Aorta (tissue), 5 donors: ENCODE data around the gene C6orf120. TPM values are rescaled to one million over a fixed set of nuclear protein-coding genes. Genes with fewer than 3 reads are reported as not detected.

Experiments
- ATAC-seq: fragments of 200-7000 bp; cut with Tn5 transposase; one replicate; pipeline ENCODE4 v1.9.1; 2022; ENCODE audit warnings: moderate library complexity; ENCODE audit not compliant: low FRiP score
- DNase-seq, 2 donors: peaks; one replicate each; pipeline ENCODE4 v3.0.0-alpha.2; 2020
- H3K27ac ChIP-seq, 2 donors: one replicate each; pipeline ENCODE4 v1.5.1; 2013; ENCODE audit warnings: low read length in 2 of 2, mild to moderate bottlenecking in 2 of 2, moderate library complexity in 2 of 2, control low read depth in 1 of 2, inconsistent platforms in 1 of 2, low read depth in 1 of 2
- H3K27me3 ChIP-seq, 2 donors: one replicate each; pipeline ENCODE4 v1.6.1; 2013; ENCODE audit warnings: control low read depth in 1 of 2, low read length in 1 of 2, mild to moderate bottlenecking in 1 of 2, moderate library complexity in 1 of 2; ENCODE audit not compliant: insufficient read depth in 2 of 2, control insufficient read depth in 1 of 2
- H3K36me3 ChIP-seq, 2 donors: one replicate each; pipeline ENCODE4 v1.6.1; 2013; ENCODE audit warnings: control low read depth in 1 of 2, low read length in 1 of 2, mild to moderate bottlenecking in 1 of 2; ENCODE audit not compliant: insufficient read depth in 2 of 2, control insufficient read depth in 1 of 2
- H3K4me1 ChIP-seq, 2 donors: one replicate each; pipeline ENCODE4 v1.6.1; 2013; ENCODE audit warnings: low read length in 2 of 2, control low read depth in 1 of 2, mild to moderate bottlenecking in 1 of 2, moderate library complexity in 1 of 2; ENCODE audit not compliant: insufficient read depth in 2 of 2, control insufficient read depth in 1 of 2
- H3K4me3 ChIP-seq, 2 donors: one replicate each; pipeline ENCODE4 v1.5.1; 2013; ENCODE audit warnings: low read length in 2 of 2, control low read depth in 1 of 2, mild to moderate bottlenecking in 1 of 2
- H3K9me3 ChIP-seq: one replicate; pipeline ENCODE4 v1.6.1; 2013; ENCODE audit warnings: mild to moderate bottlenecking, low read length; ENCODE audit not compliant: control insufficient read depth
- WGBS, 2 donors: extraction: QIAGEN DNeasy Blood & Tissue Kit; methylation state at CpG; one replicate each; pipeline ENCODE4 v1.1.7; 2013; 5-methylcytosine and 5-hydroxymethylcytosine counted together
- intact Hi-C, 2 donors: fragments of 100-400 bp; cut with DNase I; formaldehyde crosslinking; loops; one replicate each; pipeline versions ENCODE4 v1.14.2 to v1.15.0; 2022
- polyA plus RNA-seq, 2 donors: library from polyadenylated mRNA; stranded (reverse); fragments of 200-250 nt; gene quantifications; one replicate each; pipeline ENCODE4 v1.2.3, GENCODE V29; 2013
- total RNA-seq, 2 donors: library from RNA; stranded (reverse); fragmentation: NEBNext Ultra II Directional; extraction: Animal tissue kit (Norgen Biotek cat#: 25700); gene quantifications; one replicate each; pipeline ENCODE4 v1.2.1, GENCODE V29; 2021
- donor health status: healthy with polysubstance abuse.
- donor health status: Bipolar disorder and iron deficiency.
- donor health status: DM: no; HTN: no; CAD: no.
- donor health status: DM: no; HTN: no; CAD: no.
- donor health status: DM: yes; HTN: yes; CAD: no.

Gene C6orf120
- total and polyA plus RNA-seq, 4 donors, result 7.9 to 20.6 (median 13.6) TPM

DNA sequence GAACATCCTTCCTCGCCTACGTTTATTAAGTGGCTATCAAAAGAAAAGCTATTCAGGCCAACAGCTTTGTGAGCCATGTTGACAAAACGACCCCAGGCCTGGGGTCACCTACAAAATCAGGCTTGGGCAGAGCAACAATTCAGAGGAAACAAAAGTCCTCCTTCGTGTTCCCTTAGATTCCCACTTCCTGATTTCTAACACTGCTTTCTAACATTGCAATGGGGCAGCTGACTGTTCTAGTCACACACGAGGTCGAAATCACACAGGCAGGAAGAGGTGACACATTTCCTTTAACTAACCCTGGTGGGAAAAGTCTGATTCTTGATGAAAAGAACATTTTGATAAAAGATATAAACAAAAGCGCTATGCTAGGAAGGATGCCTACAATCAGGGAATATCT lies 32.0 kb upstream of the C6orf120 start:
- no peak for DNase-seq
- H3K27ac ChIP-seq, result no peak overlapping the region
- no peaks in the 10 kb centered on the region for H3K4me1 ChIP-seq
- 65 to 70% methylated on average over 7 of the region's 7 CpGs for WGBS, 2 donors
- H3K27me3 ChIP-seq, result no peaks in the 10 kb centered on the region
- H3K4me3 ChIP-seq, result no peak overlapping the region
- intact Hi-C loops, result no loop called here
- ATAC-seq, result no peak
- no peaks in the 10 kb centered on the region for H3K9me3 ChIP-seq
- H3K36me3 ChIP-seq, result peaks cover 0 to 5% of the 10 kb centered on the region in 2 donors

DNA sequence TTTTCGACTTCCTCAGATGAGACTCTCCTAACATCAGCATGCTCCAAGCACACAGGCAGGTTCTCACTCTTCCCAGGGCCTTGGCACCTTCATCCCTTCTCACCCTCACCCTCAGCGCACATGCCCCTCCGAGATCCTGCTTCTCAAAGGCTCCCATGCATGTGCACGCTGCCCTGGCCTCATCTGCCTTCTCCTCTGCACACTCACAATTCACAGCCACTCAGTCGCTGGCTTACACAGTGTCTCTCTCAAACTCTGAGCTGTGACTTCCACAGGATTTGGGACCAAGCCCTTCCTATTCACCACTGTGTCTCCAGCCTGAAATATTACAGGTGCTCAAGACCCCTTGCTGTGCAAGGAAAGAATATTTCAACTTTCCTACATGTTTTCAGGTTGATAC lies 30.4 kb upstream of the C6orf120 start:
- Histone ChIP-seq H3K36me3 (peaks cover 0 to 4% of the 10 kb centered on the region in 2 donors), H3K4me1 (no peaks in the 10 kb centered on the region), H3K27ac (no peak overlapping the region), H3K27me3 (no peaks in the 10 kb centered on the region), H3K4me3 (no peak overlapping the region), H3K9me3 (no peaks in the 10 kb centered on the region)
- 95 to 97% methylated on average over 5 of the region's 5 CpGs for WGBS, 2 donors
- peak; percentile 22 for ATAC-seq
- intact Hi-C loops, result no loop called here
- no peak for DNase-seq

DNA sequence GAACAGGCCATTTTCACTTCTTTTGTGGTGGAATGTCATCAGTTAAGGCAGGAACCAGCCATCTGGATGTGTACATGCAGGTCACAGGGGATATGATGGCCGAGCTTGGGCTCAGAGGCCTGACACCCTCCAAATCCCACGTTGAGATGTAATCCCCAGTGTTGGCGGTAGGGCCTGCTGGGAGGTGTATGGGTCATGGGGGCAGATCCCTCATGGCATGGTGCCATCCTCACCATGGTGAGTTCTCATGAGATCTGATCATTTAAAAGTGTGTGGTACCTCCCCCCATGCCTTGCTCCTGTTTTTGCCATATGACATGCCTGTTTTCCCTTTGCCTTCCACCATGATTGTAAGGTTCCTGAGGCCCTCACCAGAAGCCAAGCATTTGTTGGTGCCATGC lies 26.9 kb upstream of the C6orf120 start:
- DNase-seq (no peak), ATAC-seq (no peak)
- no peaks in the 10 kb centered on the region for H3K27me3 ChIP-seq
- intact Hi-C loops, result no loop called here
- H3K36me3 ChIP-seq, result peaks cover 0 to 2% of the 10 kb centered on the region in 2 donors
- no peaks in the 10 kb centered on the region for H3K9me3 ChIP-seq
- 94% methylated on average over 3 of the region's 3 CpGs for WGBS, 2 donors
- no peak overlapping the region for H3K27ac ChIP-seq
- H3K4me3 ChIP-seq, result no peak overlapping the region
- no peaks in the 10 kb centered on the region for H3K4me1 ChIP-seq

- Histone ChIP-seq H3K27me3 (no peaks in the 10 kb centered on the region), H3K27ac (no peak overlapping the region), H3K4me1 (no peaks in the 10 kb centered on the region), H3K4me3 (no peak overlapping the region), H3K36me3 (peaks cover 0 to 2% of the 10 kb centered on the region in 2 donors), H3K9me3 (no peaks in the 10 kb centered on the region)
- no peak for ATAC-seq
- DNase-seq, result no peak
- intact Hi-C loops, result no loop called here
- WGBS, 2 donors, result 92 to 94% methylated on average over 1 of the region's 1 CpG
These were observed 24.8 kb upstream of the C6orf120 start for GRCh38 chr6:169677096-169677495.

DNA sequence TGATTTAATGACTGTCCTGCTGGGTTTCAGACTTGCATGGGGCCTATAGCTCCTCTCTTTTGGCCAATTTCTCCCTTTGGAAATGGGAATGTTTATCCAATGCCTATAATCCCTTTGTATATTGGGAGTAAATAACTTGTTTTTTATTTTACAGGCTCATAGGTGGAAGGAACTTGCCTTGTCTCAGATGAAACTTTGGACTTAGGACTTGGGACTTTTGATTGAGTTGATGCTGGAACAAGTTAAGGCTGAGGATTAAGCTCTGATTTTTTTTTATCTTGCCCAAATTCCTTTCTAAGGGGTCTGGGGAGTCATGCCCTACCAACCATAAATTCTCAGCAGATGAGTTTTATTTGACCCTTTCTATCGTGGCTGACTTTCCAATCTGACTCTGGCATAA lies 23.6 kb upstream of the C6orf120 start:
- no peaks in the 10 kb centered on the region for H3K4me1 ChIP-seq
- no peak overlapping the region for H3K27ac ChIP-seq
- peaks cover 0 to 2% of the 10 kb centered on the region in 2 donors for H3K36me3 ChIP-seq
- no peaks in the 10 kb centered on the region for H3K9me3 ChIP-seq
- H3K27me3 ChIP-seq, result no peaks in the 10 kb centered on the region
- WGBS, 2 donors, result 67 to 77% methylated on average over 1 of the region's 1 CpG
- no peak overlapping the region for H3K4me3 ChIP-seq
- DNase-seq (no peak), ATAC-seq (no peak)
- intact Hi-C loops, result no loop called here

DNA sequence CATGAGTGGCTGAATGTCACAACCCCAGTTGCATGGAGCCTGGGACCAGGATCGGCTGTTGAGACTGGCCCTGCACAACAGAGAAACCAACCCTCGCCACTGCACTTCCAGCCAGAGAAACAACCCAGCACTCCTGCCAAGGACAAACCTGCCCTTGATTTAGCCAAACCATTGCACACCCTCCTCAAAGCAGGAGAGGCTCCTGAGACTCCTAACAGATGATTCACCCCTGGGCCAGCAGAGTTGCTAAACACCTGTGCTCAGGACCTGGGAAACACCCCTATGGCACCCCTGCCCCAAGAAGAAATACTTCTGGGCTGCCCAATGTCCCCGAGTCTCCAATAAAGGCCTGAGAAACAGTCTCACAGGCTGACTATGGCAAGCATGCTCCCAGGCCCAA lies 17.9 kb upstream of the C6orf120 start:
- Histone ChIP-seq H3K36me3 (peaks cover 2 to 3% of the 10 kb centered on the region in 2 donors), H3K27me3 (no peaks in the 10 kb centered on the region), H3K9me3 (no peaks in the 10 kb centered on the region), H3K4me1 (no peaks in the 10 kb centered on the region), H3K27ac (no peak overlapping the region), H3K4me3 (no peak overlapping the region)
- WGBS, 2 donors, result 98 to 99% methylated on average over 3 of the region's 3 CpGs
- intact Hi-C loops, result no loop called here
- no peak for ATAC-seq
- DNase-seq, result no peak

- H3K9me3 ChIP-seq, result no peaks in the 10 kb centered on the region
- DNase-seq (no peak), ATAC-seq (no peak)
- intact Hi-C loops, result no loop called here
- 96 to 99% methylated on average over 2 of the region's 2 CpGs for WGBS, 2 donors
- no peaks in the 10 kb centered on the region for H3K4me1 ChIP-seq
- no peak overlapping the region for H3K27ac ChIP-seq
- H3K36me3 ChIP-seq, result peaks cover 2 to 3% of the 10 kb centered on the region in 2 donors
- H3K4me3 ChIP-seq, result no peak overlapping the region
- H3K27me3 ChIP-seq, result no peaks in the 10 kb centered on the region
These were observed 16.1 kb upstream of the C6orf120 start for GRCh38 chr6:169685860-169686259.

GRCh38 chr6:169689287-169689686 lies 12.6 kb upstream of the C6orf120 start:
- DNase-seq (no peak), ATAC-seq (no peak)
- intact Hi-C loops, result no loop called here
- H3K9me3 ChIP-seq, result peaks cover 2% of the 10 kb centered on the region
- no peaks in the 10 kb centered on the region for H3K27me3 ChIP-seq
- no peaks in the 10 kb centered on the region for H3K4me1 ChIP-seq
- H3K4me3 ChIP-seq, result no peak overlapping the region
- H3K36me3 ChIP-seq, result peaks cover 2 to 3% of the 10 kb centered on the region in 2 donors
- 97 to 98% methylated on average over 6 of the region's 6 CpGs for WGBS, 2 donors
- H3K27ac ChIP-seq, result no peak overlapping the region

DNA sequence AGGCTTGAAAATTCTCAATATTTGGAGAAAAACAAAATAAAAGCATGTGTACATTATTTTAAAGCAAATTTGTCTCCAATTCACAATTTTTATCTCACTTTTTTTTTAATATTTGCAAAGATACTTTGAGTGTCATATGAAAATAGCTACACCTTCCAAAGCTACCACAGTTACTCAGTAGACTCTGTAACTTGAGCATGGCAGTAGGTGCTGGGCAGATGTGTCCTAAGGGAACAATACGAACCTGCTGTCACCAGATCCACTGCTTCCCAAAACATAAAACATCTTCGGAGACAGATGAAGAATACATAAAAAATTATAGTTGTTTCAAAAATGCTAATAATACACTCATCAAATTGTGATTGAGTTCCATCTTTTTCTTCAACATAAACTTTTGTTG lies 10.7 kb upstream of the C6orf120 start:
- Histone ChIP-seq H3K27me3 (no peaks in the 10 kb centered on the region), H3K9me3 (peaks cover 2% of the 10 kb centered on the region), H3K36me3 (peaks cover 2 to 3% of the 10 kb centered on the region in 2 donors), H3K4me3 (no peak overlapping the region), H3K4me1 (no peaks in the 10 kb centered on the region), H3K27ac (no peak overlapping the region)
- no peak for ATAC-seq
- no peak for DNase-seq
- 97% methylated on average over 2 of the region's 2 CpGs for WGBS, 2 donors
- intact Hi-C loops, result no loop called here
